OCI-LY7 (cell line): Measurements from ENCODE around the gene GDF10. TPM values are rescaled to one million over a fixed set of nuclear protein-coding genes. Genes with fewer than 3 reads are reported as not detected.

Source experiments
- BruUV-seq: library from RNA; stranded (reverse); fragments of 400-500 nt; replicated peaks from 2 replicates; lab custom pipeline; 2021; lab: Mats Ljungman, UMichigan
- CTCF ChIA-PET: fragments of 300-600 bp; sonication (Branson Sonifier 250); formaldehyde crosslinking; loops from one replicate; lab custom pipeline; 2022; ENCODE audit warnings: antibody characterized with exemption; ENCODE audit not compliant: unreplicated experiment; lab: Charles Lee
- POLR2A ChIA-PET: fragments of 300-600 bp; sonication (Branson Sonifier 250); formaldehyde crosslinking; loops from one replicate; lab custom pipeline; 2022; ENCODE audit warnings: antibody characterized with exemption; lab: Charles Lee
- DNase-seq: peaks from one replicate; pipeline ENCODE4 v3.0.0-alpha.2; 2015; ENCODE audit warnings: low spot score
- H2AFZ ChIP-seq: fragments of 200-600 bp; sonication (generic), shearing (Covaris generic); 2 replicates; pipeline ENCODE4 v1.6.1; 2014; ENCODE audit warnings: mild to moderate bottlenecking, antibody characterized with exemption, low read length, moderate library complexity
- H3K27ac ChIP-seq: fragments of 200-600 bp; sonication (generic); 2 replicates; pipeline ENCODE4 v1.5.1; 2014; ENCODE audit warnings: mixed run types, low read depth, mild to moderate bottlenecking, moderate library complexity, low read length, inconsistent platforms; ENCODE audit not compliant: poor library complexity, severe bottlenecking
- H3K36me3 ChIP-seq: fragments of 200-600 bp; sonication (generic); 2 replicates; pipeline ENCODE4 v1.6.1; 2014; ENCODE audit warnings: mild to moderate bottlenecking, antibody characterized with exemption, low read length, moderate library complexity, mixed read lengths; ENCODE audit not compliant: insufficient read depth
- H3K4me1 ChIP-seq: fragments of 200-600 bp; sonication (generic); 2 replicates; pipeline ENCODE4 v1.5.1; 2014; ENCODE audit warnings: mild to moderate bottlenecking, low read length; ENCODE audit not compliant: insufficient read depth, poor library complexity, severe bottlenecking
- H3K4me2 ChIP-seq: fragments of 200-600 bp; sonication (generic); 2 replicates; pipeline ENCODE4 v1.6.1; 2014; ENCODE audit warnings: mild to moderate bottlenecking, low read length
- H3K4me3 ChIP-seq: fragments of 200-600 bp; sonication (generic); 2 replicates; pipeline ENCODE4 v1.5.1; 2014; ENCODE audit warnings: mild to moderate bottlenecking, low read depth, low read length; ENCODE audit not compliant: poor library complexity, severe bottlenecking
- H3K79me2 ChIP-seq: fragments of 200-600 bp; sonication (generic); 2 replicates; pipeline ENCODE4 v1.6.1; 2016; ENCODE audit warnings: low read depth, mild to moderate bottlenecking, low read length, moderate library complexity, mixed read lengths; ENCODE audit not compliant: insufficient read depth
- H3K9me2 ChIP-seq: fragments of 200-600 bp; sonication (generic); 2 replicates; pipeline ENCODE4 v1.6.1; 2016; ENCODE audit warnings: mild to moderate bottlenecking, low read length, mixed read lengths; ENCODE audit not compliant: insufficient read depth
- H3K9me3 ChIP-seq: fragments of 200-600 bp; sonication (generic); 2 replicates; pipeline ENCODE4 v1.6.1; 2014; ENCODE audit warnings: mild to moderate bottlenecking, mixed run types, low read length, mixed read lengths
- H4K20me1 ChIP-seq: fragments of 200-600 bp; sonication (generic); 2 replicates; pipeline ENCODE4 v1.6.1; 2014; ENCODE audit warnings: mild to moderate bottlenecking, antibody characterized with exemption, low read length, moderate library complexity, mixed read lengths; ENCODE audit not compliant: insufficient read depth
- CTCF ChIP-seq: fragments of 200-600 bp; sonication (generic); conservative IDR thresholded peaks from 2 replicates; pipeline ENCODE4 v1.5.1; 2014; ENCODE audit warnings: mild to moderate bottlenecking, antibody characterized with exemption, low read length, moderate library complexity, mixed read lengths
- EZH2phosphoT487 ChIP-seq: fragments of 200-600 bp; sonication (generic); IDR thresholded peaks from 2 replicates; pipeline ENCODE4 v1.6.1; 2018; ENCODE audit warnings: low read depth, borderline replicate concordance, mild to moderate bottlenecking, mixed run types, antibody characterized with exemption, low read length, moderate library complexity, mixed read lengths
- intact Hi-C: fragments of 100-400 bp; cut with micrococcal nuclease; formaldehyde crosslinking; loops from one replicate; pipeline ENCODE4 v1.10.0; 2022; ENCODE audit not compliant: unreplicated experiment
- total RNA-seq, 2 experiments: library from RNA; depleted of rRNA in 1 of 2; stranded (reverse); fragments of >200 nt in 1 of 2; shearing (Covaris generic) in 1 of 2; gene quantifications; 2 replicates each; pipeline ENCODE4 v1.2.3, GENCODE V29; 2014 to 2022

Gene GDF10
- total RNA-seq, 2 experiments from 2014 or later: not detected

- TF ChIP-seq CTCF (no peak), EZH2phosphoT487 (no peak)
These were observed 54.9 kb downstream of the GDF10 start for GRCh38 chr10:47354900-47355299.

GRCh38 chr10:47356708-47357107, 56.7 kb downstream of the GDF10 start:
- Histone ChIP-seq H2AFZ (no peak overlapping the region), H3K4me3 (no peak overlapping the region), H4K20me1 (no peaks in the 10 kb centered on the region), H3K36me3 (no peaks in the 10 kb centered on the region), H3K9me2 (no peaks in the 10 kb centered on the region), H3K27ac (no peak overlapping the region), H3K4me1 (no peaks in the 10 kb centered on the region), H3K9me3 (no peaks in the 10 kb centered on the region), H3K79me2 (no peaks in the 10 kb centered on the region), H3K4me2 (no peak overlapping the region)
- DNase-seq: no peak
- ChIA-PET POLR2A (interaction anchor here (1.2 kb wide), 1 partner anchor 16 kb away, joined by 3 read pairs; no protein-coding TSS in a partner anchor), CTCF (no interaction called here)
- intact Hi-C loops: no loop called here
- no TSS peak for BruUV-seq
- TF ChIP-seq EZH2phosphoT487 (no peak), CTCF (no peak)

More at GRCh38 chr10:47354900-47355299, 54.9 kb downstream of the GDF10 start:
- no peaks in the 10 kb centered on the region for H3K9me3 ChIP-seq
- no peak overlapping the region for H3K27ac ChIP-seq
- H4K20me1 ChIP-seq: no peaks in the 10 kb centered on the region
- H3K9me2 ChIP-seq: no peaks in the 10 kb centered on the region
- H3K4me3 ChIP-seq: no peak overlapping the region
- no peaks in the 10 kb centered on the region for H3K79me2 ChIP-seq
- POLR2A ChIA-PET: no interaction called here
- no peak overlapping the region for H2AFZ ChIP-seq
- intact Hi-C loops: no loop called here
- CTCF ChIA-PET: no interaction called here
- no peaks in the 10 kb centered on the region for H3K36me3 ChIP-seq
- no peak overlapping the region for H3K4me2 ChIP-seq
- no peaks in the 10 kb centered on the region for H3K4me1 ChIP-seq
- no peak for DNase-seq
- no TSS peak for BruUV-seq

- TF ChIP-seq CTCF (no peak), EZH2phosphoT487 (no peak)
- DNase-seq: no peak
- no TSS peak for BruUV-seq
These were observed 57.2 kb downstream of the GDF10 start for GRCh38 chr10:47357131-47357582.

More at GRCh38 chr10:47357131-47357582, 57.2 kb downstream of the GDF10 start:
- no peak overlapping the region for H3K4me3 ChIP-seq
- no peaks in the 10 kb centered on the region for H3K9me2 ChIP-seq
- no peak overlapping the region for H2AFZ ChIP-seq
- H3K79me2 ChIP-seq: no peaks in the 10 kb centered on the region
- H3K36me3 ChIP-seq: no peaks in the 10 kb centered on the region
- POLR2A ChIA-PET: no interaction called here
- CTCF ChIA-PET: no interaction called here
- no peak overlapping the region for H3K27ac ChIP-seq
- H3K4me1 ChIP-seq: no peaks in the 10 kb centered on the region
- intact Hi-C loops: no loop called here
- no peaks in the 10 kb centered on the region for H3K9me3 ChIP-seq
- no peak overlapping the region for H3K4me2 ChIP-seq
- no peaks in the 10 kb centered on the region for H4K20me1 ChIP-seq
